ENCODE data around the gene CHD2.

The CHD2 gene

GRCh38 chr15:92925454-92925853, 25.3 kb downstream of the CHD2 start:
- no peak overlapping the region for H3K4me3 ChIP-seq (ENCODE audit: low read depth, low read length)
- no peak for TF ChIP-seq CTCF (IDR thresholded peaks at IDR 0.05; ENCODE audit: borderline replicate concordance, insufficient read depth, low read depth, low read length)

- no peak for TF ChIP-seq CTCF (IDR thresholded peaks at IDR 0.05; ENCODE audit: borderline replicate concordance, insufficient read depth, low read depth, low read length)
- no peak overlapping the region for H3K4me3 ChIP-seq (ENCODE audit: low read depth, low read length)
Measured at GRCh38 chr15:92928225-92928750, 28.2 kb downstream of the CHD2 start.

GRCh38 chr15:92929002-92929401, 28.9 kb downstream of the CHD2 start:
- H3K4me3 ChIP-seq (ENCODE audit: low read depth, low read length), result no peak overlapping the region
- no peak for TF ChIP-seq CTCF (IDR thresholded peaks at IDR 0.05; ENCODE audit: borderline replicate concordance, insufficient read depth, low read depth, low read length)

GRCh38 chr15:92930054-92930621, 30.0 kb downstream of the CHD2 start:
- no peak overlapping the region for H3K4me3 ChIP-seq (ENCODE audit: low read depth, low read length)
- TF ChIP-seq CTCF (IDR thresholded peaks at IDR 0.05; ENCODE audit: borderline replicate concordance, insufficient read depth, low read depth, low read length), result no peak

GRCh38 chr15:92930776-92931175, 30.7 kb downstream of the CHD2 start:
- H3K4me3 ChIP-seq (ENCODE audit: low read depth, low read length), result no peak overlapping the region
- TF ChIP-seq CTCF (IDR thresholded peaks at IDR 0.05; ENCODE audit: borderline replicate concordance, insufficient read depth, low read depth, low read length), result no peak

GRCh38 chr15:92932946-92933649, 33.0 kb downstream of the CHD2 start:
- TF ChIP-seq CTCF (IDR thresholded peaks at IDR 0.05; ENCODE audit: borderline replicate concordance, insufficient read depth, low read depth, low read length), result no peak
- H3K4me3 ChIP-seq (ENCODE audit: low read depth, low read length), result no peak overlapping the region

- no peak overlapping the region for H3K4me3 ChIP-seq (ENCODE audit: low read depth, low read length)
- no peak for TF ChIP-seq CTCF (IDR thresholded peaks at IDR 0.05; ENCODE audit: borderline replicate concordance, insufficient read depth, low read depth, low read length)
Measured at GRCh38 chr15:92933831-92934230, 33.7 kb downstream of the CHD2 start.
